Hypothalamus (tissue), 51 donors: Measurements from ENCODE around the gene KCTD1.

ENCODE experiments used
- DNase-seq, 51 donors: peaks; one replicate each; lab custom pipeline; 2025; lab: John Stamatoyannopoulos, UW

Gene KCTD1

GRCh38 chr18:26526128-26526965 is 22.0 kb downstream of the KCTD1 start:
- DNase-seq, result no peak

DNA sequence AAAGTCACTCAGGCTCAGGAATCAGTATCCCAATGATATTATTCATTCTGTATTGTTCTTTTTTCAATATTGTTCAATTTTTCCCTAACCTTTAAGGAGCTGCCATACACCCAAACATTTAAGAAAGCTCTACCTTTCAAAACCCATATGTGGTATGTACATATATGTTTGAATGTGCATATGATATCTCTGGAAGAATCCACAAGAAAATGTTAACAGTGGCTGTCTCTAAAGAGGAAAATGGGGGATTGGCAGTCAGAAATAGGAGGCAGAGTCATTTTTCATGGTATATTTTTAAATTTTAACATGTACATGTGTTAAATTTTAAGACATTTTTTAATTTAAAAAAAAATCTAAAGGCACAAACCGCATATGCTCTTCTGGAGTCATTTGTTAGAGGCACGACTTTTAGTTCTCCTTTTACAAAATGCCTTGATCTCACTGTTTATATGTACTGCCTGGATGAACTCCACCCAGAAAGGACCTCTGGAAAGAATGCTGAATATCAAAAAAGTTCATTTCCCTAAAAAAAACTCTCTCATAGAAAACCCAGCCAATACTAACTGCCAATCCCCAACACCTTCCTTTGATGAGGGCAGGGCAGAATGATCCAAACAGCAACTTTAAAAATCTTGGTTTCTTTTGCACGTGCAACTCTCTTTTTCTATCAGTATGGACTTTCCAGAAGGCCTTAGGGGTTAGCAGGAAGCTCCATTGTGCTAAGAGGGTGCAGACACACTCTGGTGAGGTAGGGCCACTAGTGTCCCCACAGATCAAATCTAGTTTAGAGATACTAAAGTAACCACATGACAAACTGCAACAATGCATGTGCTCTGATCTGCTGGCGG is 23.6 kb downstream of the KCTD1 start:
- DNase-seq, result no peak

DNA sequence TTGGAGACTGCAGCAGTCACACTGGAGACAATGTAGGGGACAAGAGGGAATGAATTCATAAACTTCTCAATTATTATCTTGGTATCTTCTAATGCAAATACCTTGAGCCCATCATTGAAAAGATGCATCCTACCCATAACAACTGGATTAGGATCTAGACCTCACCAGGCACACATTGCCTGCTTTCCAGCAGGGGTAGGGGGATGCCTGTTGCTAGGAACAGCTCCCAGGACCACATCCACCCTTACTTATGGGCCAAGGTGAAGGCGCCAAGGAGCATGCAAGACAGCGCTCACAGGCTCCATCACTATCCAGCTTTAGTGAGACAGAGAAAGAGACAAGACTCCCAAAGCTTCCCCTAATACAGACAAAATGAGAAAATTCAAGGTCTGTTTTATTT is 24.4 kb downstream of the KCTD1 start:
- DNase-seq, result no peak

- no peak for DNase-seq
These were observed 26.7 kb downstream of the KCTD1 start for GRCh38 chr18:26521617-26522016.

- DNase-seq, result no peak
These were observed 27.4 kb downstream of the KCTD1 start for GRCh38 chr18:26520974-26521373.

GRCh38 chr18:26519114-26519513 is 29.2 kb downstream of the KCTD1 start:
- no peak for DNase-seq

DNA sequence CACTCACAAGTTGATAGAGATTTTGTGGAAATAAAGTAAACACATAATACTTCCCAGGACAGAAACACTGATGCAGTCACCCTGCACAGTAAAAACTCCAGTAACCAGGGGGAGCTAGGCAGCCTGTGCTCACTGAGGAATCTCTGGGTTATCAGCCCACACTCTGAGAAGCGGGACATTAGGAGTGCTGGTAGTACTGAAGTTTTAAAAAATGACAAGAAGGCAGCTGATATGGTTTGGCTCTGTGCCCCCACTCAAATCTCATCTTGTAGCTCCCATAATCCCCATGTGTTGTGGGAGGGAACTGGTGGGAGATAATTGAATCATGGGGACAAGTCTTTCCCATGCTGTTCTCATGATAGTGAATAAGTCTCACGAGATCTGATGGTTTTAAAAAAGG is 31.4 kb downstream of the KCTD1 start:
- peak in 1 of 51 donors; percentile 35 for DNase-seq

GRCh38 chr18:26515643-26516487 is 32.5 kb downstream of the KCTD1 start:
- no peak for DNase-seq

- DNase-seq, result no peak
These were observed 36.8 kb downstream of the KCTD1 start for GRCh38 chr18:26511339-26512071.

GRCh38 chr18:26510337-26510736 is 38.0 kb downstream of the KCTD1 start:
- no peak for DNase-seq

DNA sequence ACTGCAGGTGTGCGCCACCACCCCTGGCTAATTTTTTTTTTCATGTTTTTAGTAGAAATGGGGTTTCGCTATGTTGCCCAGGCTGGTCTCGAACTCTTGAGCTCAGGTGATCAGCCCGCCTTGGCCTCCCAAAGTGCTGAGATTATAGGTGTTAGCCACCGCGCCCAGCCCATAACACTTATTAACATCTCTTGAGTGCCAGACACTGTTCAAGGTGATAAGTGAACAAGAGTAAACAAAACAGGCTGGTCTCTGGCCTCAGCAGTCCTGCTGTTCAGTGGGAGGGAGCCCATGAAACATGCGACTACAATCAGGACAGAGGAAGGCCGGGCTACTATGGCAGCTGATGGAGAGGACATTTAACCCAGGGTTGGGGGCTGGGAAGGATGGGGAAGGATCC is 42.3 kb downstream of the KCTD1 start:
- DNase-seq, result no peak

DNA sequence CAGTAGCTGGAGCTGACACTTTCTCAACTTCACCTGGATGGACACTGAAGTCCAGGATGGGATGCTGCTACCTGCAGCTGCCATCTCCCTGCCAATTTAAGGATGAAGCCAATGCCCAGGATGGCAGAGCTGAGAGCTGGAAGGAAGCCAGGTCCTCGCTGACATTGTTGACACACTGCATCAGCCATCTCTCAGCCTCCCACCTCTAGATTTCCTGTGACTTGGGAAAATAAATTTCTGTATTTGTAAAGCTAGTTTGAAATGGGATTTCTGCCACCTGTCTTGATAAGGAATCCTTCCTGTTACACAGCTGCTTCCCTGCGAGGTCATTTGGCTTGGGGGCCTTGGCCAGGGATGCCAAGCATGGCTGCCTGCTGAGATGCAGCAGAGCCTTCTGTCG is 43.5 kb downstream of the KCTD1 start:
- DNase-seq, result no peak

DNA sequence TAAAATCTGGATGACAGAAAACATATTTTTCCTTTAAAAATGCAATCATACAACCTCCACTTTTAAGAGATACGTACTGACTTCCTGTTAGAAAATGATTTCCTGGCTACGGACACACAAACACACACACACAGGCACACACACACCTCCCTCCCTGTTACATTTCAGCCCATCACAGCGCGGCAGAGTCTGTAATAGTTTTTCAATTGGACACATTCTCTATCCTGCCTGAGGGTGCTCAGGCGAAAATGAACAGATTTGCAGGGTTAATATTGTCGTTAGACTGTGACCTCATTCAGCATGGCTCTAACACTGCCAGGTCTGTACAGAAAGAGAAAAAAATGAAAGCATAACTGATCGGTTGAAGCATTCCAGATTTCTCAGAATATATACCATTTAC is 45.0 kb downstream of the KCTD1 start:
- no peak for DNase-seq

GRCh38 chr18:26502823-26503222 is 45.5 kb downstream of the KCTD1 start:
- DNase-seq, result no peak

DNA sequence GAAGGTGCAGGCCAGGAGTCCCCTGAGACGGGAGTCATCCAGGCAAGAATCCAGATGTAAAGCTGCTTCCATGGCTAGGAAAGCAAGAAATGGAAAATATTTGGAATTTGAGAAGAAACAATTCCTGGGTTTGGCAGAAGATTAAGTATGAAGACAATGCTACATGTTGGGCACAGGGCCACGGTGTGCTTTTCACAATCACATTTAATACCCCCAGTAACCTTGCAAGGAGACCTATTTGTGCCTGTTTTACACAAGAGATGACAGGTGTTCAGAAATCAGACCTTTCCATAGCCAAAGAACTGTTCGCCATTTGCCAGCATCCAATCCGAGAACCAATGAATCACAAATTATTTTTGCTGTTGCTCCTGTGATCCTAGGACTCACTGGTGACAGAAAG is 50.5 kb downstream of the KCTD1 start:
- no peak for DNase-seq

- DNase-seq, result no peak
These were observed 51.8 kb downstream of the KCTD1 start for GRCh38 chr18:26496528-26496927.

- DNase-seq, result peak in 1 of 51 donors; percentile 21
These were observed 53.1 kb downstream of the KCTD1 start for GRCh38 chr18:26495287-26495686.

GRCh38 chr18:26493021-26493420 is 55.3 kb downstream of the KCTD1 start:
- no peak for DNase-seq

GRCh38 chr18:26491194-26491816 is 57.0 kb downstream of the KCTD1 start:
- DNase-seq, result no peak

DNA sequence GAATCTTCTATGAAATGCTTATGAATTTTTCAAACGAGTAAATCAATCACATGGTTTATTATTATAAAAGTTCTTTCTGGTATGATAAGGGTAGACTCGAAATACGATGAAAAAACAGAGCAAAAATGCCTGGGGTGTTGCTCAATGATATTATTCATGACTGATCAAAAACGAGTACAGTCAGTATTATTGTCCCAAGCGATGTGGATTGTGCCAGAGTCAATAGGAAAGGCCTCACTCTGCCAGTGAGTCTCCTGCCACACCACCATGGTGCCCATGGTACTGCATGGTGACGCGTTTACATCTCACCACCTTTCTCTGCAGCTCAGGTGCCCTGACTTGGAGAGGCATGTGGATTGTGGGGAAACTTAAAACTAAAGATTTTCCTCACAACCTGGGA is 58.5 kb downstream of the KCTD1 start:
- DNase-seq, result no peak
